HUES6 (cell line): ENCODE data around the gene NDUFAB1.
"Not testable (repeated sequence)": the region's sequence is repeated elsewhere in the genome, so short reads cannot be mapped to it uniquely, and the experiment has no call there.

Source experiments
- H3K27ac ChIP-seq: 2 replicates; pipeline ENCODE4 v1.7.0; 2013; ENCODE audit warnings: low read depth, mild to moderate bottlenecking, low read length, inconsistent platforms
- H3K27me3 ChIP-seq: 2 replicates; pipeline ENCODE4 v1.6.1; 2013; ENCODE audit warnings: low read length; ENCODE audit not compliant: control insufficient read depth, insufficient read depth
- H3K36me3 ChIP-seq: 2 replicates; pipeline ENCODE4 v1.6.1; 2013; ENCODE audit warnings: low read length; ENCODE audit not compliant: control insufficient read depth, insufficient read depth
- H3K4me1 ChIP-seq: 2 replicates; pipeline ENCODE4 v1.6.1; 2013; ENCODE audit warnings: low read length; ENCODE audit not compliant: control insufficient read depth, insufficient read depth
- H3K4me3 ChIP-seq: 2 replicates; pipeline ENCODE4 v1.5.1; 2013; ENCODE audit warnings: low read depth, low read length
- H3K9ac ChIP-seq: one replicate; pipeline ENCODE4 v1.6.1; 2013; ENCODE audit warnings: mild to moderate bottlenecking, low read length
- H3K9me3 ChIP-seq: 2 replicates; pipeline ENCODE4 v1.6.1; 2013; ENCODE audit warnings: low read depth, low read length; ENCODE audit not compliant: control insufficient read depth, insufficient read depth

Gene NDUFAB1

GRCh38 chr16:23611936-23612335 lies 15.8 kb upstream of the NDUFAB1 start:
- H3K9me3 ChIP-seq: no peaks in the 10 kb centered on the region
- no peak overlapping the region for H3K27ac ChIP-seq
- no peaks in the 10 kb centered on the region for H3K4me1 ChIP-seq
- peaks cover 64% of the 10 kb centered on the region for H3K36me3 ChIP-seq
- no peak overlapping the region for H3K9ac ChIP-seq
- H3K4me3 ChIP-seq: no peak overlapping the region
- H3K27me3 ChIP-seq: no peaks in the 10 kb centered on the region

- not testable (repeated sequence) for H3K9me3 ChIP-seq, H3K27me3 ChIP-seq, H3K4me3 ChIP-seq, H3K9ac ChIP-seq, H3K27ac ChIP-seq, H3K4me1 ChIP-seq
- peaks cover 61% of the 10 kb centered on the region for H3K36me3 ChIP-seq
Measured at GRCh38 chr16:23610905-23611304, 14.8 kb upstream of the NDUFAB1 start.

DNA sequence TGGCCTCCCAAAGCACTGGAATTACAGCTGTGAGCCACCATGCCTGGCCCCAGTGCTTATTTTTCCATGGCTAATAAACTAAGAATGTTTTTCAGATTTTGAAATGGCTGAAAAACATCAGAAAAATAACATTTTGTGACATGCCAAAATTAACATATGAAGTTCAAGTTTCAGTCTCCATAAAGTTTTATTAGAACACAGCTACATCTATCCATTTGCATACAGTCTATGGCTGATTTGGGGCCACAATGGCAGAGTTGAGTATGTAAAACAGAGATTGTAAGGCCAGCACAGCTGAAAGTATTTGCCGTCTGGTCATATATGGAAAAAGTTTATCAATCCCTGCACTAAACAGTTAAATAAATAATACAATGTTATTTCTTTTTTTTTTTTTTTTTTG lies 13.8 kb upstream of the NDUFAB1 start:
- H3K4me1 ChIP-seq: no peaks in the 10 kb centered on the region
- no peaks in the 10 kb centered on the region for H3K27me3 ChIP-seq
- no peak overlapping the region for H3K9ac ChIP-seq
- no peaks in the 10 kb centered on the region for H3K9me3 ChIP-seq
- no peak overlapping the region for H3K27ac ChIP-seq
- H3K36me3 ChIP-seq: peaks cover 60% of the 10 kb centered on the region
- H3K4me3 ChIP-seq: no peak overlapping the region

DNA sequence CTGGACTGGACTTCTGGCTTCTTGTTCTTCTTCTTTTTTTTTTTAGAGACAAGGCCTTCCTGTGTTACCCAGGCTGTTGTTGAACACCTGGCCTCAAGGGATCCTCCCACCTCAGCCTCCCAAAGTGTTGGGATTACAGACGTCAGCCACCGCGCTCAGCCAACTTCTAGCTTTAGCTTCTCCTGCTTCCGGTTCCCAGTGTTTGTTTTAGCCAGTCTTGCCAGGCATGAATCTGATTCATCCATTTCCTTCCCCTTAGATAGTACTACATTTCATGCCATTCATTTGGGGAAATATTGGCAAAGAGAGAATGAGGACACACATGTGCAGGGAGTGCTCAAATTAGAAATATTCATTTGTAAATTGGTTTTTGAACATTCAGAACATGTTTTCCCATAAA lies 12.1 kb upstream of the NDUFAB1 start:
- Histone ChIP-seq H3K36me3 (peaks cover 61% of the 10 kb centered on the region), H3K4me1 (no peaks in the 10 kb centered on the region), H3K27ac (no peak overlapping the region), H3K4me3 (no peak overlapping the region), H3K27me3 (no peaks in the 10 kb centered on the region), H3K9ac (no peak overlapping the region), H3K9me3 (no peaks in the 10 kb centered on the region)

- Histone ChIP-seq H3K9me3 (no peaks in the 10 kb centered on the region), H3K36me3 (peaks cover 64% of the 10 kb centered on the region), H3K9ac (no peak overlapping the region), H3K27me3 (no peaks in the 10 kb centered on the region), H3K4me3 (no peak overlapping the region), H3K27ac (no peak overlapping the region), H3K4me1 (no peaks in the 10 kb centered on the region)
Measured at GRCh38 chr16:23607726-23608125, 11.6 kb upstream of the NDUFAB1 start.

DNA sequence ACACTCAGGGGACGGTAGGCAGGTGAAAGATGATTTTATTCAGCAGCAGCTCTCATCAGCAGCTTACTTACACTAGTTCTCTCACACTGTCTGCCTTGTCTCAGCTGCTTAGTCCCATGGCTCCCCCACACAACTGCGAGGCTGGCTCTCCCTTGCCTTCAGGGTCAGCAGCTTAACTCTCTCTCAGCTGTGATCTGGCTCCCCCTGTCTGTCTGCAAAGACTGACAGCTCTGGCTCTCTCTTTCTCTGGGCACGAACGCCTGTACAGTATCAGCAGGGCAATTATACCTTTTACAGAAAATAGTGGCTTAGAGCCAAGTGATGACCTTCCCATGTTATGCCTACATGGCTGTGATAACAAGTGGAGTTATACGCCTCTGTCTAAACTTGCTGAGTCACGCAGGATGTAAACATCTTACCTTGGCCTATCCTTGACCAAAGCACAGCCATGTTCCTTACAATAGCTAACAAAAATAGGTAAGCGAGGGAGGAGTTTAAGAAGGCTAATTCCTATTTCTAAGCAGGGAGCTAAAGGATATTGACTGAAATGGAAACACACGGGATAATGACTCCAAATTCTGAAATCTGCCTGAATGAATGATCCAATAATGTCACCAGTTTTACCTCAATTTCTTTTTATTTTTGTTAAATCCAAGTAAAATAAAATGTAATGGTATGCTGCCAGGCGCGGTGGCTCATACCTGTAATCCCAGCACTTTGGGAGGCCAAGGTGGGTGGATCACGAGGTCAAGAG lies 1.1 kb upstream of the NDUFAB1 start:
- Histone ChIP-seq H3K4me3 (peak overlapping the region; percentile 96; the same call in 1 of the 2 replicates), H3K9ac (peak overlapping the region; percentile 50), H3K9me3 (no peaks in the 10 kb centered on the region), H3K4me1 (peaks cover 24% of the 10 kb centered on the region), H3K36me3 (peaks cover 29% of the 10 kb centered on the region), H3K27me3 (no peaks in the 10 kb centered on the region), H3K27ac (peak overlapping the region; percentile 1; the same call in 1 of the 2 replicates)

GRCh38 chr16:23595246-23595950 lies 718 bp downstream of the NDUFAB1 start:
- Histone ChIP-seq H3K9ac (peak overlapping the region; percentile 94), H3K27me3 (no peaks in the 10 kb centered on the region), H3K4me1 (peaks cover 17% of the 10 kb centered on the region), H3K4me3 (peak overlapping the region; percentile 96), H3K27ac (peak overlapping the region; percentile 96), H3K36me3 (peaks cover 36% of the 10 kb centered on the region), H3K9me3 (no peaks in the 10 kb centered on the region)

- Histone ChIP-seq H3K9me3 (no peaks in the 10 kb centered on the region), H3K27ac (no peak overlapping the region), H3K4me1 (peaks cover 15% of the 10 kb centered on the region), H3K4me3 (no peak overlapping the region), H3K27me3 (no peaks in the 10 kb centered on the region), H3K9ac (peak overlapping the region; percentile 22), H3K36me3 (peaks cover 48% of the 10 kb centered on the region)
Measured at GRCh38 chr16:23594186-23594585, 1.9 kb downstream of the NDUFAB1 start.

GRCh38 chr16:23590181-23590580 lies 5.9 kb downstream of the NDUFAB1 start:
- peaks cover 86% of the 10 kb centered on the region for H3K36me3 ChIP-seq
- no peak overlapping the region for H3K4me3 ChIP-seq
- no peaks in the 10 kb centered on the region for H3K4me1 ChIP-seq
- H3K9ac ChIP-seq: no peak overlapping the region
- H3K9me3 ChIP-seq: no peaks in the 10 kb centered on the region
- H3K27ac ChIP-seq: no peak overlapping the region
- no peaks in the 10 kb centered on the region for H3K27me3 ChIP-seq

DNA sequence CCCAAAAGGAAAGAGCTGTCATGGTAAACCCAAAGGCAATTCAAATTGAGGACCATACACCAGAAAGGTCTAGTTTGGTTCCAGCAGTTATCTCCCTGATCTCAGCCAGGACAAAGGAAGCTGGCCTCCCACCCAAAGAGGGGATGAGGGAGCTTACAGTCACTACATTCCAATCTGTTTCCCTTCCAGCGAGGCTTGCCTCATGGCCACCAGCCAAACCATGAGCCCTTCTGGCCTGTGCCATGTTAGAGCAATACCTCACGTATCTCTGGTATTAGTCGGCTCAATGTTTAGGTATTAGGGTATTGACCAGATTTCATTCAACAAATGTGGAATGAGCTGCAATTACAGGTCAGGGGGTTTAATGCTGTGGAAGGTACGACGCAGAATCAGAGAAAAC lies 8.4 kb downstream of the NDUFAB1 start:
- H3K36me3 ChIP-seq: peaks cover 84% of the 10 kb centered on the region

More for the DNA sequence above, 8.4 kb downstream of the NDUFAB1 start:
- Histone ChIP-seq H3K27ac (no peak overlapping the region), H3K27me3 (no peaks in the 10 kb centered on the region), H3K9ac (no peak overlapping the region), H3K9me3 (no peaks in the 10 kb centered on the region), H3K4me3 (no peak overlapping the region), H3K4me1 (no peaks in the 10 kb centered on the region)
